Measurements from ENCODE around the gene ZNF689.

ZNF689 gene

DNA sequence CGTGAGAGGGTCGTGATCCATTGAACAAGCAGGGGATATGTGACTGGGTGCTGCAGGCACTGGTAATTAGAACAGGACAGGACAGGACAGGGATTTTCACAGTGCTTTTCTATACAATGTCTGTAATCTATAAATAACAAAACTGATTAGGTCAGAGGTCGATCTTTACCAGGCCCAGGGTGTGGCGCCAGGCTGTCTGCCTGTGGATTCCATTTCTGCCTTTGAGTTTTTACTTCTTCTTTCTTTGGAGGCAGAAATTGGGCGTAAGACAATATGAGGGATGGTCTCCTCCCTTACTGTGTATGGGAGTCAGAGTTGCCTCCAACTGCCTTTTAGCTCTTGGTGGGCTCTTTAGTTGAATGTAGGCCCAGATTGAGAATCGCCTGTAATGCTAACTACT, 50.5 kb downstream of the ZNF689 start:
- no peak for DNase-seq

DNA sequence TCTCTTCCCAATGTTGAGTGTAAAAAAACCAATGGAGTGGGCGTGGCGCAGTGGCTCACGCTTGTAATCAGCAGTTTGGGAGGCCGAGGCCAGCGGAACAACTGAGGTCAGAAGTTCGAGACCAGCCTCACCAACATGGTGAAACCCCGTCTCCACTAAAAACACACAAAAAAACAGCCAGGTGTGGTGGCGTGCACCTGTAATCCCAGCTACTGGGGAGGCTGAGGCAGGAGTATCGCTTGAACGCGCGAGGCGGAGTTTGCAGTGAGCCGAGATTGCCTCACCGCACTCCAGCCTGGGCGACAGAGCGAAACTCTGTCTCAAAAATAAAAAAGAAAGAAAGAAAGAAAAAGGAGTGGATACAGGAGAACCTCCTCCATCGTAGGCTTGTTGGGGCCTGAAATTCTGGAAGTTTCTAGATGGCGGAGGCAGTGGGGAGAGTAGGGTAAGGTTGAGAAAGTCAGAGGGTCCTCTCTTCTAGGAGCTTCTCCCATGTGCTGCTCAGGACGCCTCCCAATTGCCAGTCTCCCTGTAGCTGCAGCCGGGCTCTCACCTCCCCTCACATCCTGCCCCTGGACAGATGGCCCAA, 51.3 kb downstream of the ZNF689 start:
- no peak for DNase-seq

DNA sequence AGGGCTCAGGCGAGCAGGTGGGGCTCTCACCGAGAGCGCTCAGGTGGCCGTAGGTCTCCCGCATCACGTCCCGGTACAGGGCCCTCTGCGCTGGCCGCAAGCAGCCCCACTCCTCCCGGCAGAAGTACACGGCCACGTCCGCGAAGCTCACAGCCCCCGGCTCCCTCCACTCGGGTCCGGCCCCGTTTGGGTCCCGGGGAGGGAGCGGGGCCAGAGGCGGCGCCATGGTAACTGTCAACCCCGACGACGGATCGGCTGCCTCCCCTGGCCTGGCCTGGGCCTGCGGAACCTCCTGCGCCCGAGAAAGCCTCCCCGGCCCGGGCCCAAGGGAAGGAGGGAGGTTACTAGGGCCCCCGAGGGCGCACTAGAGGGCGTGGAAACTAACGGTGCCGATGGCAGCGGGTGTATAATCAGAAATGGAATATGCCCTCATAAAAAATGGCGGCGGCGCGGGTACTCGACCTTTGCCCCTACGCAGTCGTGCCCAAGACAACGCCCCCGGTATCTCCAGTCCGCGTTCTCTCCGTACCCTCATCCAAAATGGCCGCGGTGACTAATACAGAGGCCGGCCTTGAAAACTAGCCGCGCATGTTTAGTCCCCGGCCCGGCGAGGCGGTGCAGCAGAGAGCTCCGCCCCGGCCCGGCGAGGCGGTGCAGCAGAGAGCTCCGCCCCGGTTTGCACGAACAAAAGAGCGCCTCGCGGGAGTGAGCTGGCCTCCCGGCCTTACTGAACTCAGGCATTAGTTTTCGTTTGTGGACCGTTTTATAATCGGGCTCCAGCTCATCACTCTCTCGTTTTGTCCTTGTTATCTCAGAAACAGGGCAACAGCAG, 52.0 kb downstream of the ZNF689 start, which contains the start of gene ZNF764:
TSS of gene ZNF764 (minus strand) at position 418 of the 832 bp plus-strand sequence. CDS start at position 226, 192 bp downstream.
- DNase-seq, result peak; percentile 97

DNA sequence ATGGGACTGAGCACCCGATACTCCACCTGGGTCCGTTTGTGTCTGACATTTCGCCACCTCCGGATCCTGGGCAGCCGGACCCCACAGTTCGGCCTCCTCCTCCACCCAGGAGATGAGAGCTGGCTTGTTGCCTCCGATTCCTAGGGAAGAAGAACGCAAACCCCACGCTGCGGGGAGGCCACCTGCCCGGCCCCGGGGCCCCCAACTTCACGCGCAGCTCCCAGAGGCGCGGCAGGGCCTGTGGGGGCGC, 52.6 kb downstream of the ZNF689 start:
- no peak for DNase-seq

DNA sequence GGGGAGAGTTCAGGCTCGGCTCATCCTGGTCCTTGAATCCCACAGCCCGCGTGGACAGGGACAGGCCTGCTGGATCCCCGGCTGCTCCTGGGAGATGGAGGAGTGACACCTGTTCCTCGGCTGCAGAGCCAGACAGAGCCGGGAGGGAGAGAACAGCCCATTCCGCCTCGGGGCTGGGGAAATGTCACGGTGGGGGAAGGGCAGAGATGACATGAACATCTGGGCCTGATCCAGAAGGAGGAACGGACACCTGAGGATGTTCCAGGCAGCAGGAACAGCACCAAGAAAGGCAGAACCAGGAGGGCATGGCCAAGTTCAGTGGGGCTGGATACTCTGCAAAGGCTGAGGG, 54.1 kb downstream of the ZNF689 start:
- no peak for DNase-seq

GRCh38 chr16:30555315-30556124, 54.7 kb downstream of the ZNF689 start:
- no peak for DNase-seq

DNA sequence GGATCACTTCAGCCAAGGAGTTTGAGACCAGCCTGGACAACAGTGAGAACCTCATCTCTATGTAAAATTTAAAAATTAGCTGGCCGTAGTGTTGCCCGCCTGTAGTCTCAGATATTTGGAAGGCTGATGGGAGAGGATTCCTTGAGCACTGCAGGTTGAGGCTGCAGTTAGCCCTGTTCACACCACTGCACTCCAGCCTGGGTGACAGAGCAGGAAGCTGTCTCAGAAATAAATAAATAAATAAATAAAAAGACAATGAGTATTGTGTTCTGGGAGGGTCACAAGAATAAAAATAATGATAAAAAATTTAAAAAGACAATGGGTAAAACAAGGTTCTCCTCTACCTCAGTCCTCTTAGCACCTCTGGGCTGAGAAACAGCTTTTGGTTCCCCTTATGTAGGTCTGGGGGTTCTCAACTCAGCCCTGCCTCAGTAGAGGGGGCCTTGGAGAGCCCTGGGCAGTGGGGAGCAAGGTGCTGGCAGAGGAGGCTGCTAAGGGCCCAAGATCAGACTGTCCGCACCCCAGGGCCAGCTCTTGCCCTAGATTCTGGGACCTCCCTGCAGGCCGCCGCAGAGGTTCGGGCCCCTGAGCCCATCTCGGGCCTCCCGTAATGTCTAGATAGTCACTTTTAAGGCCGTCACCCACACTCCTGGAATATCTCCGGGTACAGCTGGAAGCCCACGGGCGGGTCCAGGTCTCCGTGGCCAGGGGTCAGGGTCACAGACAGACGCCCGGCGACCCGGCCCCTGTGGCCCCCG, 55.5 kb downstream of the ZNF689 start:
- DNase-seq, result no peak

DNA sequence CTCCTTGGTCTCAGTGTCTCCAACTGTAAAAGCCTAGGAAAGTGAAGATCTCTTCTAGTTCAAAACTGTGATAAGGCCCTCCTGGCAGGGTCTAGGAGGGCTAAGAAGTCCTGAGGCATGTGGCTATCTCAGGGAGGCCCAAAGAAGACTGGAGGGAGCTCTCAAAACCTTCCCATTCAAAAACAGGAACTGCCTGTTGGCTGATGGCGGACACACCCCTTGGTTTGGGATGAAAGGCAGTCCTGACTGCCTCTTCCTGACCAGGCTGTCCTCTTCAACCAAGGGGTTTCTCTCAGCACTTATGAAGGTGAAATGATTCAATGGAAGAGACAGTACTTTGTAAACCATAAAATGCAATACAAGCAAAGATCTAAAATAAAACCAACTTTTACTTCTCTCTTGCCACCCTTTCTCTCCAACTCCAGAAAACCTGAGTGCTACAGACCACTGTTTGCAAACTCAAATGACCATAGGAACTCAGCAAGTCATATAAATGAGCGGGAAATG, 56.7 kb downstream of the ZNF689 start:
- DNase-seq, result no peak

GRCh38 chr16:30552956-30553355, 57.2 kb downstream of the ZNF689 start:
- no peak for DNase-seq

Data from CD4-positive, alpha-beta T cell treated with Interleukin-17A for 4 hours (primary cell).